Natural killer cell (primary cell): ENCODE results near the gene ZFP62. TPM values are rescaled to one million over a fixed set of nuclear protein-coding genes. Genes with fewer than 3 reads are reported as not detected.

Experiments
- ATAC-seq, 3 donors: fragments of 150-1000 bp in 2 of 3; fragments of 200-7000 bp in 1 of 3; cut with Tn5 transposase; 1 replicate in 1 of 3; 2 replicates in 2 of 3; pipeline ENCODE4 v1.10.0; 2021; ENCODE audit warnings: mild to moderate bottlenecking in 2 of 3, moderate library complexity in 2 of 3
- DNase-seq, 2 donors: peaks; one replicate each; pipeline versions ENCODE4 v3.0.0 to v3.0.0-alpha.2; 2013 to 2021; ENCODE audit warnings: mixed read lengths in 1 of 2
- H3K27ac ChIP-seq: one replicate; pipeline ENCODE4 v1.5.1; 2013; ENCODE audit warnings: mild to moderate bottlenecking, low read length
- H3K27me3 ChIP-seq: one replicate; pipeline ENCODE4 v1.6.1; 2013; ENCODE audit warnings: low read length; ENCODE audit not compliant: control insufficient read depth, insufficient read depth
- H3K36me3 ChIP-seq: one replicate; pipeline ENCODE4 v1.6.1; 2013; ENCODE audit warnings: low read length; ENCODE audit not compliant: control insufficient read depth, insufficient read depth
- H3K4me1 ChIP-seq: one replicate; pipeline ENCODE4 v1.6.1; 2013; ENCODE audit warnings: low read length; ENCODE audit not compliant: control insufficient read depth, insufficient read depth
- H3K4me3 ChIP-seq: one replicate; pipeline ENCODE4 v1.5.1; 2013; ENCODE audit warnings: low read length
- H3K9me3 ChIP-seq: one replicate; pipeline ENCODE4 v1.6.1; 2013; ENCODE audit warnings: low read length; ENCODE audit not compliant: control insufficient read depth, insufficient read depth
- H3K27ac Mint-ChIP-seq, 2 donors: one replicate each; pipeline ENCODE4 v1.8.0; 2022; ENCODE audit warnings: mild to moderate bottlenecking in 2 of 2, mixed read lengths in 2 of 2, moderate library complexity in 1 of 2
- H3K27me3 Mint-ChIP-seq, 2 donors: one replicate each; pipeline ENCODE4 v1.8.0; 2022; ENCODE audit warnings: low read depth in 2 of 2, mixed read lengths in 2 of 2
- H3K36me3 Mint-ChIP-seq: one replicate; pipeline ENCODE4 v1.8.0; 2022; ENCODE audit warnings: mixed read lengths
- H3K4me1 Mint-ChIP-seq, 2 donors: one replicate each; pipeline ENCODE4 v1.8.0; 2022; ENCODE audit warnings: mixed read lengths in 2 of 2
- H3K4me3 Mint-ChIP-seq: one replicate; pipeline ENCODE4 v1.8.0; 2022; ENCODE audit warnings: mild to moderate bottlenecking, moderate library complexity, mixed read lengths
- H3K9me3 Mint-ChIP-seq, 2 donors: one replicate each; pipeline ENCODE4 v1.8.0; 2022; ENCODE audit warnings: mixed read lengths in 2 of 2
- WGBS: methylation state at CpG from one replicate; pipeline ENCODE4 v1.1.7; 2013; ENCODE audit warnings: missing lambda C conversion rate; ENCODE audit not compliant: insufficient coverage; 5-methylcytosine and 5-hydroxymethylcytosine counted together
- intact Hi-C: fragments of 100-400 bp; cut with micrococcal nuclease; formaldehyde crosslinking; loops from one replicate; pipeline ENCODE4 v1.14.2; 2022
- total RNA-seq, 4 donors: library from RNA; stranded (reverse); fragments of 120-200 nt in 1 of 4; gene quantifications; one replicate each; pipeline versions ENCODE4 v1.2.3 to v1.2.4, GENCODE V29; 2013 to 2022
- TF ChIP-seq, protein P1 (sequence below): fragments of 200-600 bp; IDR thresholded peaks from one replicate; pipeline ENCODE4 v1.8.0; 2022; ENCODE audit warnings: antibody characterized with exemption

ZFP62 gene
- total RNA-seq, 3 donors from 2014 or later (not counting 1 experiment from before 2014, with no cell fraction given), result 16.6 to 21.0 (median 20.3) TPM

GRCh38 chr5:180853121-180853847, 7.8 kb downstream of the ZFP62 start:
- H3K27ac Mint-ChIP-seq, result no peak overlapping the region
- H3K36me3 Mint-ChIP-seq, result peaks cover 37% of the 10 kb centered on the region
- intact Hi-C loops, result no loop called here
- Histone ChIP-seq H3K27ac (no peak overlapping the region), H3K27me3 (no peaks in the 10 kb centered on the region), H3K4me3 (no peak overlapping the region), H3K9me3 (peaks cover 28% of the 10 kb centered on the region), H3K4me1 (no peaks in the 10 kb centered on the region), H3K36me3 (peaks cover 32% of the 10 kb centered on the region)
- WGBS, result 85% methylated on average over 11 of the region's 13 CpGs
- peaks cover 3 to 5% of the 10 kb centered on the region in 2 donors for H3K9me3 Mint-ChIP-seq
- TF ChIP-seq, protein P1, sequence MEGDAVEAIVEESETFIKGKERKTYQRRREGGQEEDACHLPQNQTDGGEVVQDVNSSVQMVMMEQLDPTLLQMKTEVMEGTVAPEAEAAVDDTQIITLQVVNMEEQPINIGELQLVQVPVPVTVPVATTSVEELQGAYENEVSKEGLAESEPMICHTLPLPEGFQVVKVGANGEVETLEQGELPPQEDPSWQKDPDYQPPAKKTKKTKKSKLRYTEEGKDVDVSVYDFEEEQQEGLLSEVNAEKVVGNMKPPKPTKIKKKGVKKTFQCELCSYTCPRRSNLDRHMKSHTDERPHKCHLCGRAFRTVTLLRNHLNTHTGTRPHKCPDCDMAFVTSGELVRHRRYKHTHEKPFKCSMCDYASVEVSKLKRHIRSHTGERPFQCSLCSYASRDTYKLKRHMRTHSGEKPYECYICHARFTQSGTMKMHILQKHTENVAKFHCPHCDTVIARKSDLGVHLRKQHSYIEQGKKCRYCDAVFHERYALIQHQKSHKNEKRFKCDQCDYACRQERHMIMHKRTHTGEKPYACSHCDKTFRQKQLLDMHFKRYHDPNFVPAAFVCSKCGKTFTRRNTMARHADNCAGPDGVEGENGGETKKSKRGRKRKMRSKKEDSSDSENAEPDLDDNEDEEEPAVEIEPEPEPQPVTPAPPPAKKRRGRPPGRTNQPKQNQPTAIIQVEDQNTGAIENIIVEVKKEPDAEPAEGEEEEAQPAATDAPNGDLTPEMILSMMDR, result no peak
- ATAC-seq (no peak), DNase-seq (no peak)
- no peak overlapping the region for H3K4me3 Mint-ChIP-seq
- no peaks in the 10 kb centered on the region for H3K27me3 Mint-ChIP-seq
- H3K4me1 Mint-ChIP-seq, result peaks cover 15 to 16% of the 10 kb centered on the region in 2 donors

DNA sequence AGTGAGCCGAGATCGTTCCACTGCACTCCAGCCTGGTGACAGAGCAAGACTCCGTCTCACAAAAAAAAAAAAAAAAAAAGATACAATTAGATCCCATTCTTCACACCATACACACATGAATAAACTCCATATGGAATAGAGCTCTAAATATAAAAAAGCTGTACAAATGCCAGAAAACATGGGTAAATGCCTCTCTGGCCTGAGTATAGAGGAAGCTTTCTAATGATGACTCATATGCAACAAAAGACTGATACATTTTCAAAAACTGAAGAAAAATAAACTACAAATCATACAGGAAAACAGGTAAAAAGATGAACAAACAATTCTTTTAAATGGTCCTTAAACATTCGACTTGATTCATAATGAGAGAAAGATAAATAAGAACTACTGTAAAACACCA, 8.6 kb downstream of the ZFP62 start:
- H3K36me3 Mint-ChIP-seq, result peaks cover 45% of the 10 kb centered on the region
- H3K4me1 Mint-ChIP-seq, result peaks cover 18 to 22% of the 10 kb centered on the region in 2 donors
- no peak for ATAC-seq
- no peaks in the 10 kb centered on the region for H3K4me1 ChIP-seq
- H3K27ac Mint-ChIP-seq, result no peak overlapping the region
- peaks cover 3 to 10% of the 10 kb centered on the region in 2 donors for H3K9me3 Mint-ChIP-seq
- peaks cover 28% of the 10 kb centered on the region for H3K9me3 ChIP-seq
- H3K4me3 Mint-ChIP-seq, result no peak overlapping the region
- intact Hi-C loops, result no loop called here
- peaks cover 32% of the 10 kb centered on the region for H3K36me3 ChIP-seq
- H3K27me3 Mint-ChIP-seq, result no peaks in the 10 kb centered on the region
- WGBS, result 100% methylated on average over 3 of the region's 4 CpGs
- no peak for DNase-seq
- no peak overlapping the region for H3K27ac ChIP-seq
- no peak overlapping the region for H3K4me3 ChIP-seq
- H3K27me3 ChIP-seq, result no peaks in the 10 kb centered on the region
- TF ChIP-seq, protein P1, result no peak

DNA sequence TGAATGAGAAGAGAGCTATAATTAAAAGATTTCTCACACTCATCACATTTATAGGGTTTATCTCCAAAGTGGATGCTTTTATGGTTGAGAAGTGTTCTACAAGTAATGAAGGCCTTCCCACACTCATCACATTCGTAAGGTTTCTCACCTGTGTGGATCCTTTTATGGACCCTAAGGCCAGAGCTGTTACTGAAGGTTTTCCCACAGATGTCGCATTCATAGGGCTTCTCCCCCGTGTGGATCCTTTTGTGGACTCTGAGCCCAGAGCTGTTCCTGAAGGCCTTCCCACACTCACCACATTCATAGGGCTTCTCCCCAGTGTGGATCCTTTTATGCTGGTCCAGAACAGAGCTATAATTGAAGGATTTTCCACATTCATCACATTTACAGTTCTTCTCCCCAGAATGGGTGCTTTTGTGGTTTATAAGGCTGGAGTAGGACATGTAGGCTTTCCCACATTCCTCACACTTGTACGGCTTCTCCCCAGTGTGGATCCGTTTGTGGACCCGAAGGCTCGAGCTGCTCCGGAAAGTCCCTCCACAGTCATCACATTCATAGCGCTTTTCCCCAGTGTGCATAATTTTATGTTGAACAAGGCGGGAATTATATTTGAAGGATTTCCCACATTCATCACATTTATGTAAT, 10.5 kb downstream of the ZFP62 start:
- ATAC-seq, result no peak
- Histone ChIP-seq H3K9me3 (peaks cover 28% of the 10 kb centered on the region), H3K36me3 (peaks cover 28% of the 10 kb centered on the region), H3K4me3 (no peak overlapping the region), H3K4me1 (no peaks in the 10 kb centered on the region), H3K27me3 (no peaks in the 10 kb centered on the region), H3K27ac (no peak overlapping the region)
- DNase-seq, result no peak
- no peak overlapping the region for H3K27ac Mint-ChIP-seq
- H3K27me3 Mint-ChIP-seq, result no peaks in the 10 kb centered on the region
- TF ChIP-seq, protein P1, result no peak
- peaks cover 3 to 10% of the 10 kb centered on the region in 2 donors for H3K9me3 Mint-ChIP-seq
- intact Hi-C loops, result no loop called here
- no peak overlapping the region for H3K4me3 Mint-ChIP-seq
- over 99% methylated on average over 8 of the region's 10 CpGs for WGBS
- peaks cover 43% of the 10 kb centered on the region for H3K36me3 Mint-ChIP-seq
- H3K4me1 Mint-ChIP-seq, result peaks cover 11 to 20% of the 10 kb centered on the region in 2 donors
